ENCODE results near the gene PPP2R2C. TPM values are rescaled to one million over a fixed set of nuclear protein-coding genes. Genes with fewer than 3 reads are reported as not detected.

Gene PPP2R2C
- total RNA-seq, 1 experiment from 2014 or later: 32.9 TPM

GRCh38 chr4:6337331-6337935, 135.0 kb downstream of the PPP2R2C start (continued):
- TF ChIP-seq ZBTB33 (IDR thresholded peaks at IDR 0.05; ENCODE audit: extremely low read depth, insufficient replicate concordance, low read length): no peak

- DNase-seq (ENCODE audit: low read depth, low spot score): no peak
- no peak overlapping the region for H3K4me2 ChIP-seq (ENCODE audit: low read length)
- no peak overlapping the region for H3K4me3 ChIP-seq (replicated peaks in 1 of 2; ENCODE audit: low read depth in 1 of 2, low read length in 2 of 2)
- peaks cover 11 to 16% of the 10 kb centered on the region in 2 experiments for H3K4me1 ChIP-seq (ENCODE audit: control insufficient read depth in 1 of 2, insufficient read depth in 2 of 2, low read length in 2 of 2)
- H2AFZ ChIP-seq (ENCODE audit: low read depth, low read length, poor library complexity, severe bottlenecking): no peak overlapping the region
- TF ChIP-seq ELF1 (IDR thresholded peaks at IDR 0.05; ENCODE audit: borderline replicate concordance, low read depth) (no peak), ZNF274 (IDR thresholded peaks at IDR 0.05; ENCODE audit: low read depth, low read length) (no peak), FOSL1 (IDR thresholded peaks at IDR 0.05; ENCODE audit: low read depth) (no peak), ZFX (IDR thresholded peaks at IDR 0.05) (no peak), SIN3A (IDR thresholded peaks at IDR 0.05; ENCODE audit: low read depth) (no peak), MAX (IDR thresholded peaks at IDR 0.05) (no peak), ZBTB33 (IDR thresholded peaks at IDR 0.05; ENCODE audit: extremely low read depth, insufficient replicate concordance, low read length) (no peak), RAD21 (IDR thresholded peaks at IDR 0.05; ENCODE audit: low read depth) (no peak), CEBPB (IDR thresholded peaks at IDR 0.05; ENCODE audit: low read depth) (no peak)
- POLR2A ChIA-PET: no interaction called here
- H3K27me3 ChIP-seq (ENCODE audit: insufficient read depth, low read length): 0 out of 2 replicates have a peak, but pooled peaks cover 3% of the 10 kb centered on the region
- no peaks in the 10 kb centered on the region for H3K9me2 ChIP-seq (ENCODE audit: insufficient read depth)
- H3K9me3 ChIP-seq (ENCODE audit: control insufficient read depth in 1 of 2, insufficient read depth in 1 of 2, low read depth in 1 of 2, low read length in 2 of 2): no peaks in the 10 kb centered on the region
- H3K9ac ChIP-seq (ENCODE audit: low read length): no peak overlapping the region
- H3K27ac ChIP-seq (ENCODE audit: low read depth, low read length): no peak overlapping the region
- no peaks in the 10 kb centered on the region for H3K79me2 ChIP-seq (ENCODE audit: insufficient read depth, low read length)
- no peak for ATAC-seq
- no TSS peak for BruUV-seq (replicated peaks)
- H3K36me3 ChIP-seq (ENCODE audit: control insufficient read depth in 1 of 2, insufficient read depth in 2 of 2, low read length in 2 of 2): no peaks in the 10 kb centered on the region
- CTCF ChIA-PET: no interaction called here
- intact Hi-C loops (cut with micrococcal nuclease): loop anchor here (10.0 kb wide), 1 partner anchor 349 kb away; no protein-coding TSS in a partner anchor
- RAD21 ChIA-PET (ENCODE audit: low non-redundant PET in 1 of 2, low total read pairs in 2 of 2, uncharacterized antibody in 2 of 2, unreplicated experiment in 2 of 2): no interaction called here
- no peaks in the 10 kb centered on the region; the same call in 1 of the 2 replicates for H4K20me1 ChIP-seq (ENCODE audit: insufficient read depth)
These were observed 136.2 kb downstream of the PPP2R2C start for GRCh38 chr4:6336166-6336565.

All from HCT116 (cell line).